Tibial nerve (tissue), 4 donors: ENCODE measurements around the gene TLE3.
A peak's percentile ranks its signal among the peaks of the same experiment; 100 is the strongest.

ENCODE experiments used
- CTCF ChIP-seq, 5 experiments: fragments of 200-600 bp in 3 of 5; fragments of 450-650 bp in 2 of 5; sonication (generic) in 3 of 5; IDR thresholded peaks; one replicate each; pipeline ENCODE4 v1.5.1; 2016 to 2019; ENCODE audit warnings: antibody characterized with exemption in 5 of 5, mild to moderate bottlenecking in 3 of 5, moderate library complexity in 2 of 5
- EP300 ChIP-seq, 2 donors: sonication (generic); formaldehyde crosslinking; IDR thresholded peaks; one replicate each; pipeline ENCODE4 v1.6.1; 2017; ENCODE audit warnings: antibody characterized with exemption in 2 of 2, mild to moderate bottlenecking in 1 of 2
- POLR2A ChIP-seq, 2 donors: fragments of 450-650 bp; IDR thresholded peaks; one replicate each; pipeline ENCODE4 v1.6.1; 2017; ENCODE audit warnings: antibody characterized with exemption in 2 of 2, mild to moderate bottlenecking in 2 of 2, moderate library complexity in 2 of 2

GRCh38 chr15:70023769-70024491, 73.8 kb downstream of the TLE3 start:
- TF ChIP-seq CTCF (IDR thresholded peaks at IDR 0.05) = peak in 1 of 5 experiments; percentile 19
- TF ChIP-seq EP300 (IDR thresholded peaks at IDR 0.05) = peak in 1 of 2 donors; percentile 73
- no peak for TF ChIP-seq POLR2A (IDR thresholded peaks at IDR 0.05)
